PC-3 (cell line): ENCODE results near the gene NKAIN2. TPM values are rescaled to one million over a fixed set of nuclear protein-coding genes. Genes with fewer than 3 reads are reported as not detected.

Source experiments
- ATAC-seq: fragments of 200-7000 bp; cut with Tn5 transposase; 2 replicates; pipeline ENCODE4 v1.9.1; 2020; ENCODE audit warnings: mild to moderate bottlenecking, moderate library complexity
- BruUV-seq: library from RNA; stranded (reverse); fragments of 400-500 nt; replicated peaks from 2 replicates; lab custom pipeline; 2021; lab: Mats Ljungman, UMichigan
- CTCF ChIA-PET: fragments of 300-600 bp; sonication (Branson Sonifier 250); formaldehyde crosslinking; loops from one replicate; lab custom pipeline; 2022; ENCODE audit warnings: antibody characterized with exemption; lab: Charles Lee
- POLR2A ChIA-PET: fragments of 300-600 bp; sonication (Branson Sonifier 250); formaldehyde crosslinking; loops from one replicate; lab custom pipeline; 2022; ENCODE audit warnings: antibody characterized with exemption; ENCODE audit not compliant: unreplicated experiment; lab: Charles Lee
- DNase-seq: peaks from one replicate; pipeline ENCODE4 v3.0.0-alpha.2; 2015
- H2AFZ ChIP-seq: fragments of 300-600 bp; sonication (generic); 2 replicates; pipeline ENCODE4 v1.6.0; 2016; ENCODE audit warnings: antibody characterized with exemption, low read length
- H3F3A ChIP-seq: fragments of 300-600 bp; sonication (generic); one replicate; pipeline ENCODE4 v1.6.0; 2017; ENCODE audit warnings: antibody characterized with exemption, low read length, control low read depth, mild to moderate bottlenecking; ENCODE audit not compliant: unreplicated experiment
- H3K27ac ChIP-seq: fragments of 300-600 bp; sonication (generic); 2 replicates; pipeline ENCODE4 v1.5.1; 2016; ENCODE audit warnings: mild to moderate bottlenecking, low read length
- H3K27me3 ChIP-seq: fragments of 300-600 bp; sonication (generic); 2 replicates; pipeline ENCODE4 v1.6.1; 2016; ENCODE audit warnings: low read length, mixed read lengths
- H3K36me3 ChIP-seq: fragments of 300-600 bp; sonication (generic); 2 replicates; pipeline ENCODE4 v1.6.1; 2016; ENCODE audit warnings: low read depth, mixed run types, low read length, mixed read lengths
- H3K4me1 ChIP-seq: fragments of 300-600 bp; sonication (generic); 2 replicates; pipeline ENCODE4 v1.5.1; 2016; ENCODE audit warnings: low read length; ENCODE audit not compliant: insufficient read depth
- H3K4me2 ChIP-seq: fragments of 300-600 bp; sonication (generic); 2 replicates; pipeline ENCODE4 v1.6.0; 2016; ENCODE audit warnings: low read length
- H3K4me3 ChIP-seq: fragments of 300-600 bp; sonication (generic); 2 replicates; pipeline ENCODE4 v1.5.1; 2016; ENCODE audit warnings: mild to moderate bottlenecking, low read length, mixed read lengths
- H3K79me2 ChIP-seq: fragments of 300-600 bp; sonication (generic); 2 replicates; pipeline ENCODE4 v1.6.1; 2017; ENCODE audit warnings: low read length, mixed read lengths
- H3K9ac ChIP-seq: fragments of 300-600 bp; sonication (generic); 2 replicates; pipeline ENCODE4 v1.6.0; 2016; ENCODE audit warnings: mild to moderate bottlenecking, low read length
- H3K9me2 ChIP-seq: fragments of 300-600 bp; sonication (generic); replicated peaks from 2 replicates; pipeline ENCODE4 v1.6.1; 2016; ENCODE audit warnings: mixed run types, low read length, mixed read lengths
- H3K9me3 ChIP-seq: fragments of 300-600 bp; sonication (generic); 2 replicates; pipeline ENCODE4 v1.6.1; 2016; ENCODE audit warnings: low read length, mixed read lengths
- H4K20me1 ChIP-seq: fragments of 300-600 bp; sonication (generic); 2 replicates; pipeline ENCODE4 v1.6.1; 2016; ENCODE audit warnings: low read length, mixed read lengths
- CTCF ChIP-seq: fragments of 300-600 bp; sonication (generic); conservative IDR thresholded peaks from 2 replicates; pipeline ENCODE4 v1.5.1; 2017; ENCODE audit warnings: antibody characterized with exemption, low read depth, mild to moderate bottlenecking, low read length
- EZH2 ChIP-seq: fragments of 300-600 bp; sonication (generic); IDR thresholded peaks from one replicate; pipeline ENCODE4 v1.6.1; 2017; ENCODE audit warnings: antibody characterized with exemption, mild to moderate bottlenecking, low read length; ENCODE audit not compliant: unreplicated experiment
- EZH2phosphoT487 ChIP-seq: fragments of 300-600 bp; sonication (generic); IDR thresholded peaks from 2 replicates; pipeline ENCODE4 v1.6.1; 2018; ENCODE audit warnings: mild to moderate bottlenecking, antibody characterized with exemption, low read length, borderline replicate concordance
- intact Hi-C: fragments of 100-400 bp; cut with micrococcal nuclease; formaldehyde crosslinking; loops from 2 replicates; pipeline ENCODE4 v1.9.0; 2023
- total RNA-seq: library from RNA; depleted of rRNA; stranded (reverse); fragments of >200 nt; gene quantifications from 2 replicates; pipeline ENCODE4 v1.2.3, GENCODE V29; 2014

Gene NKAIN2
- total RNA-seq, 1 experiment from 2014 or later: not detected

GRCh38 chr6:124741341-124741740 is 937.7 kb downstream of the NKAIN2 start:
- Histone ChIP-seq H3K79me2 (no peaks in the 10 kb centered on the region), H2AFZ (no peak overlapping the region), H3K36me3 (no peaks in the 10 kb centered on the region), H3K4me3 (no peak overlapping the region), H3K27ac (no peak overlapping the region), H3K4me1 (no peaks in the 10 kb centered on the region), H3F3A (no peaks in the 10 kb centered on the region), H3K9ac (no peak overlapping the region), H3K9me2 (no peaks in the 10 kb centered on the region), H3K27me3 (peaks cover 12% of the 10 kb centered on the region), H4K20me1 (no peaks in the 10 kb centered on the region), H3K4me2 (no peak overlapping the region), H3K9me3 (no peaks in the 10 kb centered on the region)
- no peak for ATAC-seq
- intact Hi-C loops: no loop called here
- CTCF ChIA-PET: no interaction called here
- no TSS peak for BruUV-seq
- DNase-seq: no peak
- POLR2A ChIA-PET: no interaction called here
- no peak for TF ChIP-seq EZH2phosphoT487
- TF ChIP-seq CTCF: no peak
- no peak for TF ChIP-seq EZH2

- no peaks in the 10 kb centered on the region for H3K36me3 ChIP-seq
- no peak for ATAC-seq
- ChIA-PET CTCF (no interaction called here), POLR2A (no interaction called here)
- TF ChIP-seq EZH2phosphoT487: no peak
- TF ChIP-seq CTCF: no peak
- no peak for TF ChIP-seq EZH2
- no TSS peak for BruUV-seq
- no peak overlapping the region for H2AFZ ChIP-seq
- H3K79me2 ChIP-seq: no peaks in the 10 kb centered on the region
- no peaks in the 10 kb centered on the region for H3K9me2 ChIP-seq
- H3K27me3 ChIP-seq: peaks cover 17% of the 10 kb centered on the region
- intact Hi-C loops: no loop called here
- no peak overlapping the region for H3K27ac ChIP-seq
- no peak overlapping the region for H3K4me2 ChIP-seq
- no peaks in the 10 kb centered on the region for H3F3A ChIP-seq
- H3K9me3 ChIP-seq: no peaks in the 10 kb centered on the region
- no peaks in the 10 kb centered on the region for H4K20me1 ChIP-seq
- H3K9ac ChIP-seq: no peak overlapping the region
- peak; percentile 55 for DNase-seq
- no peaks in the 10 kb centered on the region for H3K4me1 ChIP-seq
- no peak overlapping the region for H3K4me3 ChIP-seq
Measured at GRCh38 chr6:124742971-124743370, 939.3 kb downstream of the NKAIN2 start.

GRCh38 chr6:124743420-124743819 is 939.8 kb downstream of the NKAIN2 start:
- H3K27me3 ChIP-seq: peaks cover 17% of the 10 kb centered on the region
- no peaks in the 10 kb centered on the region for H4K20me1 ChIP-seq
- DNase-seq (no peak), ATAC-seq (no peak)
- POLR2A ChIA-PET: no interaction called here
- no peak overlapping the region for H3K9ac ChIP-seq
- no peaks in the 10 kb centered on the region for H3K36me3 ChIP-seq
- CTCF ChIA-PET: no interaction called here
- intact Hi-C loops: no loop called here
- H3K79me2 ChIP-seq: no peaks in the 10 kb centered on the region
- H3K4me3 ChIP-seq: no peak overlapping the region
- H2AFZ ChIP-seq: no peak overlapping the region
- H3F3A ChIP-seq: no peaks in the 10 kb centered on the region
- H3K9me2 ChIP-seq: no peaks in the 10 kb centered on the region
- no TSS peak for BruUV-seq
- no peak for TF ChIP-seq CTCF
- TF ChIP-seq EZH2phosphoT487: no peak
- H3K9me3 ChIP-seq: no peaks in the 10 kb centered on the region
- no peak overlapping the region for H3K4me2 ChIP-seq
- H3K4me1 ChIP-seq: no peaks in the 10 kb centered on the region
- no peak overlapping the region for H3K27ac ChIP-seq
